Mammary epithelial cell (primary cell): ENCODE measurements around the gene DIAPH3.

Experiments
- CTCF ChIP-seq, 2 donors: IDR thresholded peaks in 1 of 2; conservative IDR thresholded peaks in 1 of 2; 2 replicates each; pipeline ENCODE4 v1.5.1; 2011 to 2012; ENCODE audit warnings: inconsistent platforms in 2 of 2, low read length in 2 of 2, mild to moderate bottlenecking in 2 of 2, control low read depth in 1 of 2, low read depth in 1 of 2; ENCODE audit not compliant: insufficient read depth in 1 of 2; ENCODE audit errors: extremely low read depth in 1 of 2
- EZH2 ChIP-seq: IDR thresholded peaks from 2 replicates; pipeline ENCODE4 v1.6.1; 2012; ENCODE audit warnings: low read length, inconsistent platforms, borderline replicate concordance

- no peak for TF ChIP-seq CTCF (conservative IDR thresholded peaks at IDR 0.05 in 1 of 2, IDR thresholded peaks at IDR 0.05 in 1 of 2; ENCODE audit: extremely low read depth in 1 of 2, insufficient read depth in 1 of 2, low read depth in 1 of 2, low read length in 2 of 2)
- no peak for TF ChIP-seq EZH2
Observed at GRCh38 chr13:59774491-59774971, 389.2 kb downstream of the DIAPH3 start.
